ENCODE results near the gene CCL22.
"Not testable (repeated sequence)": the region's sequence is repeated elsewhere in the genome, so short reads cannot be mapped to it uniquely, and the experiment has no call there.

CCL22 gene

DNA sequence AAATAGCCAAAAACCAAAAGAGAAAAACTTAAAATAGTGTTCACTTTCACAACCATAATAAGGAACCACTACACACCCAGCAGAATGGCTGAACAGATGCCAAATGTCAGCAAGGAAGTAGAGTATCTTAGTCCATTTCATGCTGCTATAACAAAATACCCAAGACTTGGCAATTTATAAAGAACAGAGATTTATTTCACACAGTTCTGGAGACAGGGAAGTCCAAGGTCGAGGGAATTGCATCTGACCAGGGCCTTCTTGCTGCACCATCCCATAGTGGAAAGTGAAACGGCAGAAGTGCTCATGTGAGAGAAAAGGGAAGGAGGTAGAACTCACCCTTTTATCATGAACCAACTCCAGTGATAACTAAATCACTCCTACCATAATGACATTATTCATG, 33.8 kb upstream of the CCL22 start:
- no peak overlapping the region for H3K27ac ChIP-seq
- no peak overlapping the region for H3K9ac ChIP-seq (ENCODE audit: insufficient read length)
- no peak overlapping the region for H3K4me3 ChIP-seq
- H3K36me3 ChIP-seq (ENCODE audit: insufficient read depth, low read length): no peaks in the 10 kb centered on the region
- no peak for DNase-seq (ENCODE audit: low read depth, low spot score)
- H3K9me3 ChIP-seq (ENCODE audit: low read depth, low read length): no peaks in the 10 kb centered on the region
- no peak for TF ChIP-seq EZH2 (IDR thresholded peaks at IDR 0.05)
- no peak for TF ChIP-seq POLR2AphosphoS5 (IDR thresholded peaks at IDR 0.05; ENCODE audit: borderline replicate concordance, low read depth, low read length)

DNA sequence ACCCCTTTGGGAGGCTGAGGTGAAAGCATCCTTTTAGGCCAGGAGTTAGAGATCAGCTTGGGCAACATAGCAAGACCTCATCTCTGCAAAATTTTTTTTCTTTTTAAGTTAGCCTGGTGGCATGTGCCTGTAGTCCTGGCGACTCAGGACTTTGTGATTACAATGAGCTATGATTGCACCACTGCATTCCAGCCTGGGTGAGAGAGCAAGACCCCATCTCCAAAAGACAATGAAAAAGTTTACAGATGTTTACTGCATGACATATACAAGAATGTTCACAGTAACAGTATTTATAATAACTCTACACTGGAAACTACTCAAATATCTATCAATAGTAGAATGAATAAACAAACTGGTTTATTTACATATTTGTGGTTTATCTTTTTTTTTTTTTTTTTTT, 33.1 kb upstream of the CCL22 start:
- TF ChIP-seq FOXP2 (optimal IDR thresholded peaks at IDR 0.05; ENCODE audit: control extremely low read depth, extremely low read length, insufficient read depth) (no peak), POLR2AphosphoS5 (IDR thresholded peaks at IDR 0.05; ENCODE audit: borderline replicate concordance, low read depth, low read length) (no peak), EZH2 (IDR thresholded peaks at IDR 0.05) (no peak)
- no peak for DNase-seq (ENCODE audit: low read depth, low spot score)
- Histone ChIP-seq H3K36me3 (ENCODE audit: insufficient read depth, low read length) (no peaks in the 10 kb centered on the region), H3K27ac (no peak overlapping the region), H3K9ac (ENCODE audit: insufficient read length) (no peak overlapping the region), H3K4me3 (no peak overlapping the region), H3K9me3 (ENCODE audit: low read depth, low read length) (no peaks in the 10 kb centered on the region)

DNA sequence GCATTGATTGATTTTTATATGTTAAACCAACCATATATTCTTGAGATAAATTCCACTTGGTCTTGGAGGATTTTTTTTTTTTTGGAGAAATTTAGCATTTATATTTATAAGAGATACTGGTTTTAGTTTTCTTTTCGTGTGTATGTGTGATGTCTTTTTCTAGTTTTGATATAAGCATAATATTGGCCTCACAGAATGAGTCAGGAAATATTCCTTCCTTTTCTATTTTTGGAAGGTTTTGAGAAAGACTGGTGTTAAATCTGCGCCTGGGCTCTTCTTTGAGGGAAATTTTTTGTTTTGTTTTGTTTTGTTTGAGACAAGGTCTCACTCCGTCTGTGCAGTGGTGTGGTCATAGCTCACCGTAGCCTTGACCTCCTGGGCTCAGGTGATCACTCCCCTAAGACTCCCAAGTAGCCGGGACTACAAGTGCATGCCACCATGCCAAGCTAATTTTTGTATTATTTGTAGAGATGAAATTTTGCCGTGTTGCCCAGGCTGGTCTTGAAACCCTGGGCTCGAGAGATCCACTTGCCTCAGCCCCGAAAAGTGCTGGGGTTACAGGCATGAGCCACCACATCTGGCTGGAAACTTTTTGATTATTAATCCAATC, 28.8 kb upstream of the CCL22 start:
- no peak for DNase-seq (ENCODE audit: low read depth, low spot score)
- TF ChIP-seq EZH2 (IDR thresholded peaks at IDR 0.05) (no peak), FOXP2 (optimal IDR thresholded peaks at IDR 0.05; ENCODE audit: control extremely low read depth, extremely low read length, insufficient read depth) (no peak), POLR2AphosphoS5 (IDR thresholded peaks at IDR 0.05; ENCODE audit: borderline replicate concordance, low read depth, low read length) (no peak)
- no peak overlapping the region for H3K4me3 ChIP-seq
- no peak overlapping the region for H3K9ac ChIP-seq (ENCODE audit: insufficient read length)
- H3K9me3 ChIP-seq (ENCODE audit: low read depth, low read length): no peaks in the 10 kb centered on the region
- H3K36me3 ChIP-seq (ENCODE audit: insufficient read depth, low read length): no peaks in the 10 kb centered on the region
- H3K27ac ChIP-seq: no peak overlapping the region

DNA sequence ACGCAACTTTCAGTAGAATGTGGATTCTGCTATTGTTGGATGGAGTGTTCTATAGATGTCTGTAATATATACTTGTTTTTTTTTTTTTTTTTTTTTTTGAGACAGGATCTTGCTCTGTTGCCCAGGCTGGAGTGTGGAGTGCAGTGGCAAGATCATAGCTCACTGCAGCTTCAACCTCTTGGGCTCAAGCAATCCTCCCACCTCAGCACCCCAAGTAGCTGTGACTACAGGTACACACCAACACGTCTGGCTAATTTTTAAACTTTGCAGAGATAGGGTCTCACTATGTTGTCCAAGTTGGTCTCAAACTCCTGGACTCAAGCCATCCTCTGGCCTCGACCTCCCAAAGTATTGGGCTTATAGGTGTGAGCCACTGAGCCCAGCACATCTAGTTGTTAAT, 27.2 kb upstream of the CCL22 start:
- no peak overlapping the region for H3K9ac ChIP-seq (ENCODE audit: insufficient read length)
- TF ChIP-seq POLR2AphosphoS5 (IDR thresholded peaks at IDR 0.05; ENCODE audit: borderline replicate concordance, low read depth, low read length): no peak
- no peak for TF ChIP-seq EZH2 (IDR thresholded peaks at IDR 0.05)
- TF ChIP-seq FOXP2 (optimal IDR thresholded peaks at IDR 0.05; ENCODE audit: control extremely low read depth, extremely low read length, insufficient read depth): no peak
- no peaks in the 10 kb centered on the region for H3K9me3 ChIP-seq (ENCODE audit: low read depth, low read length)

DNA sequence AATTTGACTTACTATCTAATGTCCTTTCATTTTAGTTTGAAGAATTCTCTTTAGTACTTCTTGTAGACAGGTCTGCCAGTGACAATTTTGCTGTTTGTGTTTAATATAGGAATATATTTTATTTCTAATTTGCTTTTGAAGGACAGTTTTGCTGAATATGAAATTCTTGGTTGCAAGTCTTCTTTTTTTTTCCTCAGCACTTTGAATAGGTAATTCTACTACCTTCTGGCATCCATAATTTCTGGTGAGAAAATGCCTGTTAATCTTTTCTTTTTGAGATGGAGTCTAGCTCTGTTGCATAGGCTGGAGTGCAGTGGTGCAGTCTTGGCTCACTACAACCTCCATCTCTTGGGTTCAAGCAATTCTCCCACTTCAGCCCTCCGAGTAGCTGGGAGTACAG, 25.2 kb upstream of the CCL22 start:
- Histone ChIP-seq H3K4me3 (no peak overlapping the region), H3K9ac (ENCODE audit: insufficient read length) (no peak overlapping the region), H3K27ac (no peak overlapping the region), H3K36me3 (ENCODE audit: insufficient read depth, low read length) (no peaks in the 10 kb centered on the region), H3K9me3 (ENCODE audit: low read depth, low read length) (no peaks in the 10 kb centered on the region)
- no peak for TF ChIP-seq FOXP2 (optimal IDR thresholded peaks at IDR 0.05; ENCODE audit: control extremely low read depth, extremely low read length, insufficient read depth)
- TF ChIP-seq POLR2AphosphoS5 (IDR thresholded peaks at IDR 0.05; ENCODE audit: borderline replicate concordance, low read depth, low read length): no peak
- TF ChIP-seq EZH2 (IDR thresholded peaks at IDR 0.05): no peak
- DNase-seq (ENCODE audit: low read depth, low spot score): no peak

More for the DNA sequence above, 27.2 kb upstream of the CCL22 start:
- H3K4me3 ChIP-seq: no peak overlapping the region
- H3K27ac ChIP-seq: no peak overlapping the region
- no peaks in the 10 kb centered on the region for H3K36me3 ChIP-seq (ENCODE audit: insufficient read depth, low read length)
- DNase-seq (ENCODE audit: low read depth, low spot score): no peak

DNA sequence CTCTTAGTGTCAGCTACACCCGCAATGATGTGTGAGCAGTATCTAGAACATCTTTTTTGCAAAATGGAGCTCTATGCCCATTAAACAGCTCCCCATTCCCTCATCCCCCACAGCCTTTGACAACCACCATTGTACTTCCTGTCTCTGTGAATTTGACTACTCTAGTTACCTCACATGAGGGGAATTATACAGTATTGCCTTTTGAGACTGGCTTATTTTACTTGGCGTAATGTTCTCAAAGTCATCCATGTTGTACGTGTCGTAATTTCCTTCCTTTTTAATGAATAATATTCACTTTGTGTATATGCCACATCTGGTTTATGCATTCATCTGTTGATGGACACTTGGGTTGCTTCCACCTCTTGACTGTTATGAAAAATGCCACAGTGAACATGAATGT, 23.2 kb upstream of the CCL22 start:
- DNase-seq (ENCODE audit: low read depth, low spot score): no peak

DNA sequence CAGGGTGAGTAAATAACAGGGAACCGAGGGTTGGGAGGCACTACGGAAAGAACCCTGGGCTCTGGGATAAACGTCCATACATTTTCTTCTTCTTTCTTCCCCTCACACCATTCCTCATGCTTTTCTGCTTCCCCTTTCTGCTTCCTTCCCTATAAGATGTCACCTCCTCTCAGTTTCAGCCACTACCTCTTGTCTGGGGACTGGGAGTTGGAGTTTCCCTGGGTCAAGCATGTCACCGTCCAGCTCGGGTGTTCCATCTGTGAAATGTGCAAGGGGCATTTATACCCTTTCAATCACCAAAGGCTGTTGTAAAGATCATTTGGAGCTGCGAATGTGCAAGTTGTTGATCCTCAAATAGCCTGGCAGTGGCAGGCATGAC, 17.5 kb upstream of the CCL22 start:
- Histone ChIP-seq H3K27ac (no peak overlapping the region), H3K9me3 (ENCODE audit: low read depth, low read length) (no peaks in the 10 kb centered on the region)
- no peak for DNase-seq (ENCODE audit: low read depth, low spot score)

More for the DNA sequence above, 23.2 kb upstream of the CCL22 start:
- H3K4me3 ChIP-seq: no peak overlapping the region
- H3K9me3 ChIP-seq (ENCODE audit: low read depth, low read length): no peaks in the 10 kb centered on the region
- H3K9ac ChIP-seq (ENCODE audit: insufficient read length): no peak overlapping the region
- H3K27ac ChIP-seq: no peak overlapping the region
- no peaks in the 10 kb centered on the region for H3K36me3 ChIP-seq (ENCODE audit: insufficient read depth, low read length)
- TF ChIP-seq FOXP2 (optimal IDR thresholded peaks at IDR 0.05; ENCODE audit: control extremely low read depth, extremely low read length, insufficient read depth) (no peak), EZH2 (IDR thresholded peaks at IDR 0.05) (no peak), POLR2AphosphoS5 (IDR thresholded peaks at IDR 0.05; ENCODE audit: borderline replicate concordance, low read depth, low read length) (no peak)

DNA sequence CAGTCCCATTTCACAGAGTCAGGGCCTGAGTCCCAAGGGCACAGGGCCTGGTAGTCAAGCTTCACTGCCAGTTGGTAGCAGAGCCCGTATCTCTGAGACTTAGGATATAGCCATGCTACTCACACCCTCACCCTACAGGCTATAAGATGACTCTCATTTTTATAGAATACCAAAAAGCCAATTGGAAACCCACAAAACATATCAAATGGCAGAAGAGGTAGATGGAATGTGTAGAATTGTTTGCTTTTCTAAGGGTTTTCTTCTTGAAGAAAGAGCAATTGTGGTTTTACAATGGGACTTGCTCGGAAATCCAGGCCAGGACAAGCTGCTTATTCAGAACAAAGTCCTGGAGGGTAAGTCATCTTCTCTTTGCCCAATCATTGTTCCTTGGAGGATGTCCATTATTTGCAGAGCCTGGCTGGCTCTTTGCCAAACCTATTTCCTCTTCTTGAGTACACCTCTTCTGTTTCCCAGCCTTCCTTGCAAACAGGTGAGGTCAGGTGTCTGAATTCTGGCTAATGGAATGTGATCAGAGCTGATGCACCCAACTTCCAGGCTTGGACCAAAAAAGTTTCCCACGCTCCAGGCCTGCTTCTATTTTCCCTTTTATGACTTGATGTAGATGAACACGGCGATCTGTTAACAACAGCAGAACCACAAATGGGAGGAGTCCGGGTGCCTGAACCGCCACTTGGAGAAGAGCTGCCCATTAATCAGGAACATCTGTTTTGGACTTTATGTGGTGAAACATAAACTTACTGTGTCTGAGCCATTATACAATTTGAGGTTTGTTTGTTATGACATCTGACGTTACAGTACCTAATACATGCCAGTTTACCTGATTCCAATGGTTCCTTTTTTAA, 16.9 kb upstream of the CCL22 start:
- TF ChIP-seq FOXP2 (optimal IDR thresholded peaks at IDR 0.05; ENCODE audit: control extremely low read depth, extremely low read length, insufficient read depth) (no peak), POLR2AphosphoS5 (IDR thresholded peaks at IDR 0.05; ENCODE audit: borderline replicate concordance, low read depth, low read length) (no peak), EZH2 (IDR thresholded peaks at IDR 0.05) (no peak)
- no peak for DNase-seq (ENCODE audit: low read depth, low spot score)
- Histone ChIP-seq H3K36me3 (ENCODE audit: insufficient read depth, low read length) (no peaks in the 10 kb centered on the region), H3K4me3 (no peak overlapping the region), H3K27ac (no peak overlapping the region), H3K9ac (ENCODE audit: insufficient read length) (no peak overlapping the region), H3K9me3 (ENCODE audit: low read depth, low read length) (no peaks in the 10 kb centered on the region)

More for the DNA sequence above, 17.5 kb upstream of the CCL22 start:
- no peak overlapping the region for H3K9ac ChIP-seq (ENCODE audit: insufficient read length)
- no peaks in the 10 kb centered on the region for H3K36me3 ChIP-seq (ENCODE audit: insufficient read depth, low read length)
- TF ChIP-seq FOXP2 (optimal IDR thresholded peaks at IDR 0.05; ENCODE audit: control extremely low read depth, extremely low read length, insufficient read depth) (no peak), POLR2AphosphoS5 (IDR thresholded peaks at IDR 0.05; ENCODE audit: borderline replicate concordance, low read depth, low read length) (no peak)
- no peak overlapping the region for H3K4me3 ChIP-seq

DNA sequence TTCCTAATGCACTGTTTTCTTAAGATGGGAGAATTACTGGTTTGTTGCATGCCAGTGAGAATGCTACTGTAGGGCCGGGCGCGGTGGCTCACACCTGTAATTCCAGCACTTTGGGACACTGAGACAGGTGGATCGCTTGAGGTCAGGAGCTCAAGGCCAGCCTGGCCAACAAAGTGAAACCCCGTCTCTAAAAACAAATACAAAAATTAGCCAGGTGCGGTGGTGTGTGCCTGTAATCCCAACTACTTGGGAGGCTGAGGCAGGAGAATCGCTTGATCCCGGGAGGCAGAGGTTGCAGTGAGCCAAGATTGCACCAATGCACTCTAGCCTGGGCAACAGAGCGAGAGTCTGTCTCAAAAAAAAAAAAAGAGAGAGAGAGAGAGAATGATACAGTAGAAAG, 16.0 kb upstream of the CCL22 start:
- not testable (repeated sequence) for H3K9me3 ChIP-seq (ENCODE audit: low read depth, low read length); H3K27ac ChIP-seq; H3K4me3 ChIP-seq; H3K36me3 ChIP-seq (ENCODE audit: insufficient read depth, low read length); DNase-seq (ENCODE audit: low read depth, low spot score); H3K9ac ChIP-seq (ENCODE audit: insufficient read length)
